HG03565 (cell line): ENCODE measurements around the gene KIAA0232.
"Not testable (repeated sequence)": the region's sequence is repeated elsewhere in the genome, so short reads cannot be mapped to it uniquely, and the experiment has no call there.

ENCODE experiments used
- ATAC-seq: cut with Tn5 transposase; IDR thresholded peaks from one replicate; pipeline ENCODE4 v1.9.1; 2021; ENCODE audit warnings: mild to moderate bottlenecking, moderate library complexity; ENCODE audit not compliant: unreplicated experiment

Gene KIAA0232

DNA sequence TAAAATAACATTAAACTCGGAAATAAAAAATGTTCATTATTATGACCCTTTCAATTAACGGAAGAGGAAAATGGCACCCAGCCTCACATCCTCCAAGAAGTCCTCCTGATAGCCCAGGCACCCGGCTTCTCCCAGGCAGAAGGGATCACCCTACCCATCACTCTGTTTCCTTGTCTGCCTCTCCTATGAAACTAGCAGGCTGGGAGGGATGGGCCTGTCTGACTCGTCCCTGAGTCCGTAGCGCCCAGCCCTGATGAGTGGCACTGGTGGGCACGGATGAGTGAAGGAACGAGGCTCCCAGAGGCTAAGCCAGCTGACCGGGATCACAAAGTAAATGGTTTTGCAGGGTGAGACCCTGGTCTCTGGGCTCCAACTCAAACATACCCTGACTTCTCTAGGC is 28.6 kb upstream of the KIAA0232 start:
- ATAC-seq = no peak

DNA sequence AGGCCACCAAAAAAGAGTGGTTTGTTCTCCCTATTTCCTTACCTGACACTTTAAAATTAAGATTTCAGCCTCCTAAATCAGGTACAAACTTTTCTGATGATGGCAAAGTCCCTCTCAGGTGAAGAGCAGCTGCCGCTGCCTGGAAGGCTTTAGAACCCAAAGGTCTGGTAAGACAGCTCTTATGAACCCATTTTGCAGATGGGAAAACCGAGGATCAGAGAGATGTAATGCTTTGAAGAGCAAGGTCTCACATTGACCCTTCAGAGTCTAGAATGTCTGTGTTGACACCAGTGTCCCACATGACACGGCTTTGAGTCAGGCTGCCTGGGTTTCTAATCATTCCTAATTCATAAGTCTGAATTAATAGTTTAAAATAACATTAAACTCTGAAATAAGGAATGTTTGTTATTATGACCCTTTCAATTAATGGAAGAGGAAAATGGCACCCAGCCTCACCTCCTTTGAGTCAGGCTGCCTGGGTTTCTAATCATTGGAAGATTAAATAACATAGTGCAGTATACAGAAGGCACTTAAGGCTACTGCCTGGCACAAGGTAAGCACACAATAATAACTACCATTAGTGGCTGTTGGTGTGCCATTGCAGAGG is 27.9 kb upstream of the KIAA0232 start:
- ATAC-seq = no peak

DNA sequence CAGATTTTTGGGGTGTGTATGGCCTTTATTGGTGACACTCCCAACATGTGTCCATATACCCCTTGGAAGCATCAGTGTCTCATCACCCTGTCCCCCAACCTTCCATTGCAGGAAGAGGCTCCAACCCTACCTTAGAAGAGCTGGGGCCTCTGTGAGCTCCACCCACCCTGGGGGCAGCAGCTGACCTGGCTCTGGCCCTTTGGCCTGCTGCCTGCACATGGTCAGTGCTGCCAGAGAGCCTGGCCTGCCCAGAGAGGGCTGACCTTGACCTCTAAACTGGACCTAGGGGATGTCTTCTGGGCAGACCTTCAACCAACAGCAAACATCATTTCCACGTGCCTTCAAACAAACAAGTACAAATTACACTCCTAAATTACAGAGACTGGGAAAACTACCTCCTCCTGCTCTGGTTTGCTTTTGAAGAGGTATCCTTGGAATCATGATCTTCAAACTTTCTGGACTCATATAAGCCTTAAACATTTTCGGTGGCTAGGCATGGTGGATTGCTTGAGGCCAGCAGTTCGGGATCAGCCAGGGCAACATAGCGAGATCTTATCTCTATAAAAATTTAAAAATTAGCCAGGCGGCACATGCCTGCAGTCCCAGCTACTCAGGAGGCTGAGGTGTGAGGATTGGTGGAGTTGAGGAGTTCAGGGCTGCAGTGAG is 27.3 kb upstream of the KIAA0232 start:
- ATAC-seq = no peak

DNA sequence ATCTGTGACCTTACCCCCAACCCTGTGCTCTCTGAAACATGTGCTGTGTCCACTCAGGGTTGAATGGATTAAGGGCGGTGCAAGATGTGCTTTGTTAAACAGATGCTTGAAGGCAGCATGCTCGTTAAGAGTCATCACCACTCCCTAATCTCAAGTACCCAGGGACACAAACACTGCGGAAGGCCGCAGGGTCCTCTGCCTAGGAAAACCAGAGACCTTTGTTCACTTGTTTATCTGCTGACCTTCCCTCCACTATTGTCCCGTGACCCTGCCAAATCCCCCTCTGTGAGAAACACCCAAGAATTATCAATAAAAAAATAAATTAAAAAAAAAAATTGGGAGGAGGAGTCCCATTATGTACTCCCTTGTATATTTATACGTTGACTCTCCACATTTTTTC is 26.2 kb upstream of the KIAA0232 start:
- not testable (repeated sequence) for ATAC-seq

DNA sequence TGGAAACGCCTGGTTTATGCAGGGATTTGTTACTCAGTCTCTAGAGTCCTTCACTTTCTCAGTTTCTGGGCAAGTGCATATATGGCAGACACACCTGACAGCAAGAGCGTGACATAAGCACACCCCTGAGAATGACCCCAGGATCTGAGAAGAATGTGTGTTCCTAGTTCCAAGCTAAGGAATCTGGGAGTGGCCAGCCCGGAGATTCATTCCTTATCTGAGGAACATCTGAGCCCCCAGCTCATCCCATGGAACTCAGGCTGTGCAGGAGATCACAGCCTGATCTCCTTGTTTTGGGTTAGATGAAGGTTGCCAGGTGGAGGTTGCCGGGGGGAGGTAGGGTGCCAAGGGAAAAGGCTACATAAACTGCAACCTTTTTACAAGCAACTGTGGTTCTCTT is 23.8 kb upstream of the KIAA0232 start:
- no peak for ATAC-seq

GRCh38 chr4:6760865-6761264 is 21.7 kb upstream of the KIAA0232 start:
- no peak for ATAC-seq

- ATAC-seq = no peak
These were observed 20.6 kb upstream of the KIAA0232 start for GRCh38 chr4:6761649-6762615.

DNA sequence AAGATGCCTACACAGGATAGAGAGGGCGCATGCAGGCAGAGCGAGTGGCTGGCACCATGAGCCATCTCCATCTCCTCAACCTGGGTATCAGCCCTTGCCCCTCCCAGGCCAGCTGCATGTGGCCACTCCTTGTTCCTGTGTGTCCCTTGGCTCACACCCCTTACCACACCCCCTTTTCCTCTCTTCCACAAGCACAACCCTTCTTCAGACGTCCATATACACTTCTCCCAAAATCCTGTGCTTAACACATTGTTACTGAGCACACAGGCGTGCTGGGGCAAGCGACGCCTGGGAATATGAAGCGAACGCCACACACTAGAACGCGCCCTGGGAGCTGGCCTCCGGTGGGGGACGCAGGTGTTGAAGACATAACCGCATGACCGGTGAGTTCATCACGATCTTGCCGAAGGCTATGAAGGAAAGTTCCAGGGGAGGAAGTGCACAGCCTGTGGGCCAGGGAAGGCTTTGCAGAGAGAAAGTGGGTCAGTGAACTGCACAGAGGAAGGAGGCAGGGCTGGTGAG is 19.1 kb upstream of the KIAA0232 start:
- no peak for ATAC-seq

GRCh38 chr4:6764976-6765620 is 17.4 kb upstream of the KIAA0232 start:
- ATAC-seq = no peak

GRCh38 chr4:6765703-6766102 is 16.8 kb upstream of the KIAA0232 start:
- no peak for ATAC-seq

GRCh38 chr4:6767386-6767747 is 15.2 kb upstream of the KIAA0232 start:
- no peak for ATAC-seq

- ATAC-seq = no peak
These were observed 14.6 kb upstream of the KIAA0232 start for GRCh38 chr4:6767748-6768538.

GRCh38 chr4:6768539-6768905 is 14.0 kb upstream of the KIAA0232 start:
- ATAC-seq = no peak

- ATAC-seq = no peak
These were observed 13.1 kb upstream of the KIAA0232 start for GRCh38 chr4:6769233-6769988.

DNA sequence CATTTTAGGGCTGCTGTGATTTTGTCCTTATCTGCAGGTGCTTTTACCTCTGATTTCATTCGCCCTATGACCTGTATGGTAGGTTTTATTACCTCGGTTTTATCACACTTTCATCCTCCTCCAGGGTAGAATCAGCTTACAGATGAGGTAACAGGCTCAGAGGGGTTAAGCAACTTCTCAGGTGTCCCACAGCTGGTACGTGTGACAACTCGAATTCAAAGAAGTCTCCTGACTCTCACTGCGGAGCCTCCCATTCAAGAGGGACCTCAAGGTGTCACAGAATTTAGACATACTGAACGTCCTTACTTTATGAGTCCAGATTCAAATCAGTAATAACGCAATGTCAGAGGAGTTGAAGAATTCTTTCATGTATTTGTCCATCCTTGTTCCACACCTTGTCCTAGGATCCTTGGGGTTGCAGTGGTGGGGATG is 12.5 kb upstream of the KIAA0232 start:
- no peak for ATAC-seq

DNA sequence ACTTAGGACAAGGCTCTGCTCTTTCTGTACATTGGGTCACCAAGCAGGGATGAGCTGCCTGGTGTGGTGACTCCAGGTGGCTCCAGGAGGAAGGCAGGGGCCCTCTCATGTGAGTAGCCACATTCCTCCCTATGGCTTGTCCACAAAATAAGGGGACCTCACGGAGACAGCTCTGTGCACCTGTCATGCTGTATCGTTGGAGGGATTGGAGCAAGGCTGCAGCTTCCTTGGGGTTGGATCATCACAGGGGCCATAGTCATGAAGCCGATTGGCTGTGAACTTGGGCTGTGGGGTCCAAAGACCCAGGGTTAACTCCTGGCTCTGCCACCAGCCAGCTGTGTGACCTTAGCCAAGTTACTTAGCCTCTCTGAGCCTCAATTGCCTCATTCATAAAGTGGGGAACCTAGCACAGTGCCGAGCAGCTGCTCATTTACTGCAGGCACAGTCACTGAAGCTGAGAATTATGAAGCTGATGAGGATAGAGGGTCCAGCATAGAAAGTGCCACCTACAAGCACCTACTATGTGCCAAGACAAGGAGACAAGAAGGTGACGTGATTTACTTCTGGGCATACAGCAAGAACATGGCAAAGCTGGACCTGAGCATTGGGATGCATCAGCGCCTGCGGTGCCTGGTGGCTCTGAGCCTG is 11.8 kb upstream of the KIAA0232 start:
- ATAC-seq = no peak

DNA sequence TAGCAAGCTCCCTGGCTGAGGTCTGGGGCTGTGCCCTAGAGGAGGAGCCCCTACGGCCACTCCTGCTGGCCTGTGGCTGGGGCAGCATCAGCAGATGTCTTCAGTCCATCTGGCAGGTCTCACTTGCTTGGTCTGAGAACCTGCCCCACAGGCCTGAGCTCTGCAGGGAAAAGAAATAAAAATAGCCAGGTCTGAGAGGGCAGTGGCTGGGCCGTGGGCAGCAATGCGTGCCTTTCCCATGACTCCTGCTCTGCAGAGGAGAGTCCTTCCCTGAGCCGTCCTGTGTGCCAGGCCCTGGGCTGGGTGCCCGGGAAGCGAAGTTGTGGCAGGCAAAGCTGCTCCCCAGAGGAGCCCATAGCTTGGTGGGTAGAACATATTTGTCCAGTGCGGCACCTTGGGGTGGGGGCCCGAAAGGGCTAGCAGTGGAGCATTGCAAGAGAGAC is 11.3 kb upstream of the KIAA0232 start:
- no peak for ATAC-seq

DNA sequence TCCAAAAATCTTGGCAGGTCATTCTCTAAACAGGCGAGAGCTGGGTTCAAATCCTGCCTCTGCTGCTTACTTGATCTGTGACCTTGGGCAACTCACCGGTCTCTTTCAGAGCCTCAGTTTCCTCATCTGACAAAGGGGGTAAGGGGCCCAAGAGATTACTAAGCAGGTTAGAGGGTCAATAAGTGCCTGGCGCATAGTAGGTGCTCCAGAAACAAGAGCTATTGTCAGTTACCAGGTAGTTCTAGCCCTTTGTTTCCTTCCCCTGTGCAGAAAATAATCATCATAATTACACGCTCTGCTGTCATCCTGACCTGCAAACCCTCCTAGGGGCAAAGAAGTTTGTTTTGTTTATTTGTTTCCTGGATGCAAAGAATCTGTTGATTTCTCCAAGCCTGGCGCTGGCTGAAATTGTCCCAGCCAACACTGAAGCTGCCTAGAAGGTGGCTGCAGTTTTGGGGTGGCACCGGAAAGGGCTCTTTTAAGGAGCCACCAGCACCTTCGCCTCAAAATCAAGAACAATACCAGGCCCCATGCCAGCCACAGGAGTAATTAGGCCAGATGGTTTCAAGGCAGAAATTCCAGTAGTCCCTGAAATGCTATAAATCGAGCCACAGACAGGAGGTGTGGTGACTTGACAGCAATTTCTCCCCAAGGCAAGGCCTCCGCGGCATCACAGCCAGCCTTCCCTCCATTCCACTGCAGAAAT is 10.2 kb upstream of the KIAA0232 start:
- ATAC-seq = no peak
